D341Med (cell line): ENCODE measurements around the gene NKD2.
"Not testable (repeated sequence)": the region's sequence is repeated elsewhere in the genome, so short reads cannot be mapped to it uniquely, and the experiment has no call there.

ENCODE experiments used
- DNase-seq: peaks from one replicate; pipeline ENCODE4 v3.0.0; 2012; ENCODE audit warnings: low spot score

The NKD2 gene

GRCh38 chr5:1013948-1014301 lies 5.3 kb downstream of the NKD2 start:
- no peak for DNase-seq

DNA sequence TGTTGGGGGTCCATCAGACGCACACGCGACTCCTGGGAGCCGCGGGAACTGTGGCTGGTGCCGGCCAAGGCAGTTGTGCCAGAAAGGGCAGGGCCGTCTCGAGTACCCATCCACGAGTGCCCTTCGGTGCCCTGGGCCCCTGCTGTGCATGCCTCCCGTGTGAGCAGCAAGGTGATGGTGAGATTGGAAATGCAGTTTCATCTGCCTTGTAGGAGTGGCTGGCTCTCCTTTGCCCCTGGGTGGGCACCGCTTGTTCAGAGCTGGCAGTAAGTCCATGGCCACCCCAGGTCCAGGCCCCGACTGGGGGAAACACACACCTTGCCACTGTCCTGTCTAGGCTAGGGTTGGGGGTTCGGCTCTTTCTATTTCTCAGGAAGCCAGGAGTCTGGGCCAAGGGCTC lies 5.7 kb downstream of the NKD2 start:
- DNase-seq: no peak

DNA sequence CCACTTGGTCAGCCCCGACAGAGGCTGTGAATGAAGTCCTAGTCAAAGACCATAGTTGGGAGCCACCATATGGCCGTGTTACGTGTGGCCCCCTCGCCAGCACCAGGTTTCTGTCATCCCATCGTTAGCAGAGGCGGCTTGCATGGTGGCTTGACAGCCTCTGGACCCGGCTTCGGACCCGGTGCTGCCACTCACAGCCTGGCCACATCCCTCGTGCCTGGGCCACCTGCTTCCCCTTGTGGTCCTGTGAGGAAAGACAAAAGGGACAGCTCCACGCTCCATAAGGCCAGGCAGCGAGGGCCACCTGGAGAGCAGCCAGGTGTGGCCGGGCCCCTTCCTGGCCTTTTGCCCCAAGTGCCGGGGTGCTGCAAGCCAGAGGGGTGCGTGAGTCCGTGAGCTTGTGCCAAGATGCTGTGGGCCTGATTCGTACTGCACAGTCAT lies 6.2 kb downstream of the NKD2 start:
- DNase-seq: no peak

- DNase-seq: no peak
These were observed 6.9 kb downstream of the NKD2 start for GRCh38 chr5:1015507-1015906.

DNA sequence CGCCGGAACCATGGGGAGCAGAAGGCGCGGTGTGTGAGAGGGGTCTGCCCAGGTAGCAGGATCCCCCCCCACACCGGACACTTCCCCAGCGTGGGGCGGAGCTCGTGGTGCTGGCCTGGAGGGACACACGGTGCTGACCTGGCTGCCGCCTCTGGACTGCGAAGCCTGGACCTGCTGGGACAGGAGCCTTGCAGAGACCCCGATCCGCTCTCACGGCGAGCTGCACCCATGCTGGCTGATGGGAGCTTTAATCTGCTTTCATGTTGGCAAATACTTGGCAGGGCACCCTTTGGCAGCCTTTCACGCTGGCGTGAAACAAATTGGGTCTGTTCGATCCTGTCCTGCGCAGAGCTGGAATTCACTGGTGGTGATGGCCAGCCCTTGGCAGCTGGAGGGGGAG lies 7.4 kb downstream of the NKD2 start:
- DNase-seq: no peak

- no peak for DNase-seq
These were observed 7.9 kb downstream of the NKD2 start for GRCh38 chr5:1016476-1016875.

DNA sequence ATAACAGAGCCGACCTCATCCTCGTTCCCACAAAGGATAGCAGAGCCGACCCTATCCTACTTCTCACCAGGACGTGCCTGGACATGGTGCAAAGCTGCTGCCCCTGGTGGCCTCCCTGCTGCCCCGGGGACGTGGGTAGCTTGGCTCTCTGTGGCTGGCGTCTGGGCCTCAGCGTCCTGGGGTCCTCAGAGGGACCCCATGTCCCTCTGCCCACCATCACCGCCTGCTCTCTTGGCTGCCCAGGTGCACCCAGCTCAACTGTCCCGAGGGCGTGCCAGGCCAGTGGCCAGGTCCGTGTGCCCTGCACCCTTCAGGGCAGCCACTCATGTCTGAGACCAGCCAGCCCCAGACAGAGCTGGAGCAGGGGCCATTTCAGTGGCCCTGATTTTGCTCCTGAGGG lies 8.5 kb downstream of the NKD2 start:
- DNase-seq: no peak

GRCh38 chr5:1017691-1018455 lies 9.3 kb downstream of the NKD2 start:
- DNase-seq: no peak

DNA sequence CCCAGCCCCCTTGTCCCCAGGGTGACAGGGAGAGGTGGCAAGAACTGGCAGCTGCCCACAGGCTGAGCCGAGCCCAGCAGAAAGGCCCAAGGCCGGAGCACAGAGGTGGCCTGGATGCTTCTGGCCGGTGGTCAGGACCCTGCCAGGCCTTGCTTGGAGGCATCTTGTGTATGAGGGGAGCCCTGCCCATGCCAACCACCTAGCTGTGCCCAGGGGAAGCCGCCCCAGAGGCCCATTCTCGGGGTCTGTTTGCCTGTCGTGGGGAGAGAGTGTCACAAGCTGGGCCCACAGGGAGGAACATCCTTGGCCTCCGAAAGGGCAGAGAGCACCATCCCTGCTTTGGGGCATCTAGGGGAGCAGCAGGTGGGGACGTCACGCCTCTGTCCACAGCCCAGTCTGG lies 10.0 kb downstream of the NKD2 start:
- no peak for DNase-seq

DNA sequence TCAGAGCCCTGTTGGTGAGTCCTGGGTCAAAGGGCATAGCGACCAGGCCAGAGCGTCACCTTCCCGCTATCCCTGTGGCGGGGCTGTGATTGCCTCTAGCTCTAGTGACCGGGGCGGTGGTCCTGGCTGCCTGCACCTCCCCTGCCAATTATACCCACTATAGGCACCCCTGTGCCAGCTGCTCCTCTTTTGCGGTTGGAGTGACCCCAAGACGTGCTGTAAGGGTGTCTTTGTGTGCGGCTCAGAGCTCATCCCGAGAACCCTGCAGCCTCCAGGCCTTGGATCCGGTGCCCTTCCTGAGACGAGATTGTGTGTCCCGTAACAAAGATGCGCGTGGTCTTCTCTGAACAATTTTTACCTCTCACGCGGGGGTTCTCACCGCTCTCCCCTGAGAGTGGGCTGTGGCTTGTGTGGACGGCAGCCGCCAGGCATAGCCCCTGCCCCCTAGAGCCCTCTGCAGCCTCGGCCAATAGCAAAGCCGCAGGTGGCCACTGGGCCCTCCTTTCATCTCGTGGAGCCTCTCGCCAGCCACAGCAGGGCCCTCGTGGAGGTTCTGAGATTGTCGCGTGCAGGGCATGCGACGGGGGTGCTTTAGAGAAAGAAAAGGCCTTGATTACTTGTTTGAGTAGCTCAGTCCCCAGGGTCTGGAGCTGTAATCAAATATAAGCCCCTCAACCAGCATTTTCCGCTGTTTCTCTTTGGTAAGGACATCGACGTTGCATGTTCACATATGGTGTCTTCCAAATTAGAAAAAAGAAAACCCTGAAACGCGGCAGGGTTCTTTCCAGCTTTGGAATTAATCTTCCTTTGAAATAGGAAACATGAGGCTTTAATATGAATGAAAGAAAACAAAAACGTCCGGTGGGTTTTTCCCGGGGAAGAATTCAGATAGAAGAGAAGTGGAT lies 10.7 kb downstream of the NKD2 start:
- DNase-seq: no peak

DNA sequence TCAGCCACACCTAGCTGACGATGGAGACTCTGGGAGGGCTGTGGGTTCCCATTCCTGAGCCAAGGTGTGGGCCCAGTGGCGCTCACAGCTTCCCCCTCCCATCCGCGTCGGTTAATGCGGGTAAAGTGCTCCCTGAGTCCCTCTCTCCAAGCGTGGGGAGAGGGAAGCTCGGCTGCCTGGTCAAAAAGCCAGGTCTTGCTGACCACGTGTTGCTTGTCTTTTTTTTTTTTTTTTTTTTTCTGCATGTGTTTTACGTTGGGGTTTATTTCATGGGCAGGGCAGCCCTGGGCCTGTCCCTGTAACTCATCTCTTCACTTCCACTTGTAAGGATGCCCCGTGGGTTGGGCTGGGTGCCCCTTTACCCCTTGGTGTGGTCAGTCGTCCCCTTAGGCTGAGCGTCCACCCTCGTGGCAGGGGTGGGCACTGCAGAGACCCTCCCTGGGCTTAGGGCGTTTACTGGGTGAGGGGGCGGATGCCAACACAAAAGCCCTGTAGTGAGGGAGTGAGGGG lies 11.9 kb downstream of the NKD2 start:
- DNase-seq: no peak

- no peak for DNase-seq
These were observed 12.8 kb downstream of the NKD2 start for GRCh38 chr5:1021136-1021968.

DNA sequence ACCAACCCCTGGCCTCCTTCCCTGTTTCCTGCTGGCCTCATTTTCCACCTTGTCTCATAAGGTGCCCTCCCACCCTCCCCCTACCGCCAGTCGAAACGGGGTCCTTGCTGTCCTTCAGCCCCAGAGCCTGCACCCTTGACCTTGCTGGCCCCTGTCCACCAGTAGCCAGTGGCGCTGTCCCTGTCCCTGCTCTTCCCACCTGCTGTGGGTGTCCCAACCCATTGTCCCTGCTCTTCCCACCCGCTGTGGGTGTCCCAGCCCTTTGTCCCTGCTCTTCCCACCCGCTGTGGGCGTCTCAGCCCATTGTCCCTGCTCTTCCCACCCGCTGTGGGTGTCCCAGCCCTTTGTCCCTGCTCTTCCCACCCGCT lies 13.4 kb downstream of the NKD2 start:
- not testable (repeated sequence) for DNase-seq

DNA sequence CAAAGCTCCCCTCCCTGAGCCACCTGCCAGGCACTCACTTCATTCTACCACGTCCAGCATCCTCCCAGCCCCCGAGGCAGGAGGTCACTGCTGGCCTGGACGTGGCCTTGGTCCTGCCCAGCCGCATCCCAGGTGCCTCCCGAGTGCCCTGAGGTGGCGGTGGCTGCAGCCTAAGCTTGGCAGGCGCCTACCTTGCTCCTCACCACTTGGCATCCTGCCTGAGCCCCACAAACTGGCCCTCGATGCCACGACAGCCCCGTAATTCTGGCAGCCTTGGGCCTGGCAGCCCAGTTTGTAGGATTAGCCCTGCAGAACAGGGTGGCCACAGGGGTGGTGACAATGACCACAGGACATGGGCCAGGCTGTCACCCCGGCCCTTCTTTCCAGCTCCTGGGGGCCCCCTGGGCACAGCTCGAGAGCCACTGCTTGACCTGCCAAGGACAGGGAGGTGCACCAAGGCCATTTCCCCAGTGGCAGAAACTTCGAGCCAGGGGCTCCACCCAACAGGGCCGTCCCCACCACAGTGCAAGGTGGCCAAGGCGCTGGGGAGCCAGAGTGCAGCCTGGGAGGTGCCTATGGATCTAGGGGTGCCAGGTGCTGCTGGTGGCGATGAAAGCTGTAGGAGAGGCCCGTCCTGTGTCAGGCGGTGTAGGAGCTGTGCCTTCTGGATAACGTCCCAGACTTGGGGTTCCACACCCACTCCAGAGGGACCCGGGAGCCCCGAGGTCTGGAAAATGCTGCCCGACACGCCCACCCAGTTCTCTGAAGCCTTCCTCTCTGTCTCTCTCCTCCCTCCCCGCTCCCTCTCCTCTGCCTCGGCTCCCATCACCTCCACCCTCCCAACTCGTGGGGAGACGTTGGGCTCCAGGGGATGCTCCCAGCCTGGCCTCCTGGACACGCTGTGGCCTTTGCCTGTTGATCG lies 18.4 kb downstream of the NKD2 start:
- no peak for DNase-seq

- no peak for DNase-seq
These were observed 19.2 kb downstream of the NKD2 start for GRCh38 chr5:1027631-1028441.

DNA sequence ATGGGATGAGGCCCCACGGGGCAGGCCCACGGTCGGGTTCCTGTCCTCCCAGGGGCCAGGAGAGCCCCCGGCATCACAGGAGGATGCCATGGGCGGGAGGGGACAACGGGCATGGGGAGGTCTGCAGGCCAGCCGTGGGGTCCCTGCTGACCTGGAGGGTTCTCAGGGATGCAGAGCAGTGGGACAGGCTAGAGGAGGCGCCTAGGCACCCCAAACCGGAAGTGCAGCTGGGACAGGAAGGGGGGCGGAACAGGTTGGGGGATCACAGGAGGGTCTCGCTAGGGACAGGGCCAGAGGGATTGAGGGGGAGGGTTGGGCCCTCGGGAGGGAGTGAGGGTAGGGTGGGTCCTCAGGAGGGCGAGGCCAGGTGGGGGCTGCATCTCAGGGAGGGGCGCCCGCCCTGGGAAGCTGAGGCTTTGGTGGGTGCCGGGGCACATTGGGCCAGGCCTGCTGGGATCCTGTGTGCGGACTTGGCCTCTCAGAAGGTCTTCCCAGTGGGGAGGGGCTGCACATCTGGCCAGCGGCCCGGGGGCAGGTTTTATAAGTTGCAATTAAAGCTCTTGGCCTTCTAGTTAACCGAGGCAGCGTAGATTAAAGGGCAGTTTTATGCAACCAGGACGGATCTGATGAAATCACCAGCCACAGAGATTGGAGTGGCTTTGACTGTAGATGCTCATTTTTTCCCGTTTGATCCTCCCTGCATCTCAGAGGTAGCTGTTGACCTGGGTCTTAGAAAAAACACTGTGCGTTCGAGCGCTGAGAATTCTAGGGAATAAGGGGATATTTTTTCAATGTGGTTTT lies 20.1 kb downstream of the NKD2 start:
- no peak for DNase-seq

DNA sequence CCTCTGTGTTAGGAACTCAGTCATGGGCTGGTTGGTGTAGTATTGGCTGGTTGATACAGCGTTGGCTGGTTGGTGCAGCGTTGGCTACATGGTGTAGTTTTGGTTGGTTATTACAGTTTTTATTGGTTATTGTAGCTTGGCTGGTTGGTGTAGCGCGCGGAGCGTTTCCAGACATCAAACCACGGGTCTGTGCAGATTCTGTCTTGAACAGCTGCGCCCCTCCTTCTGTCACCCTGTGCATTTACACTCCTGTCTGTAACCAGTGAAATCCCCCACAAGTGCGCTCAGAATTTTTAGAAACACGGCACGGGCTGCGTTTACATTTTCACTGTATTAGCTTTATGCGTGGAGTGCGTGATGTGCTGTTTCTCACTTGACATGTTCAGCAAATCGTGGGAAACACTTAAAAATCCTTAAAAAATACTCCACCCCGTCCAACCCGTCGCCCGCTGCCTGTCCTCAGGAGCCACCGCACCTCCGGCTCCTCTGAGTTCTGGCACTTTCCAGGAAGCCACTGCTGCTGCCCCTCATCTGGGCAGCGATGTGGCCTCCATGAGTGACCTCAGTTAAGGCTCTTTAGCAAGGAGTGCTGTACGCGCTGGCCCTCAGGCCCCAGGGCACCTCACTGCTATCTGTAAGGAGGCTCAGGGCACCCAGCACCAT lies 20.8 kb downstream of the NKD2 start:
- no peak for DNase-seq

GRCh38 chr5:1029945-1030625 lies 21.5 kb downstream of the NKD2 start:
- DNase-seq: no peak
